ENCODE data around the gene SV2A. TPM values are rescaled to one million over a fixed set of nuclear protein-coding genes. Genes with fewer than 3 reads are reported as not detected.
"Not testable (repeated sequence)": the region's sequence is repeated elsewhere in the genome, so short reads cannot be mapped to it uniquely, and the experiment has no call there.

SV2A gene
- total RNA-seq, 1 donor from 2014 or later, result 16.2 TPM

DNA sequence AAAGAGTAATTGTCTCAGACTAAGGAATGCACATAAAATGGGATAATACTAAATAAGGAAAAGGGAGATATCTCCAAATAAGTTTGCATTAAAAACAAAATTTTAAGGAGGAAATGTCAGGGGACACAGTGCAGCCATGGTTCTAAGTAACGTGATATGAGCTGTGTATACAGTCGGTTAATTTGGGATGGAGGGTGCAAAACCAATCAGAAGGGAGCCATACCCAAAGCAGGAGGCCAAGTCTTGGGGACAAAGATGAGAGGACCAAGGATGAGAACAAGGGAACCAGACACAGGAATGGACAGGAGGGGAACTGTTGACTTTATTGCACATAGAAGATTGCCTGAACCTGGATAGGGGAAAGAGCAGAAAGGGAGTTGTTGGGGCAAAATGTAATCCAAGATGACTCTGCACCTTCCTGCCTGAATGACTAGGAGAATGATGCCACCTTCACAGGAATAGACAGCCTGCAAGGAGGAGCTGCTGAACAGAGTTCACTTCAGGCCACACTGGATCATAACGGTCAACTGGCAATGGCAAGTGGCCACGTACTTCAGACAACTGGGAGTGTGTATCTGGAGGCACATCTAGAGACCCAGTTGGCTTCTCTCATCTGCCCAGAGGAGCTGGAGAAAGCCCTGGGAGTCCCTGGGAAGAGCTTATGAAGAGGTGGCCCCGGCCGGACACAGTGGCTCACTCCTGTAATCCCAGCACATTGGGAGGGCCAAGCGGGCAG lies 40.3 kb downstream of the SV2A start:
- peak; percentile 31 for DNase-seq (ENCODE audit: extremely low spot score, unreplicated experiment)
- TF ChIP-seq CTCF (conservative IDR thresholded peaks at IDR 0.05), result no peak
- H3K9me3 Mint-ChIP-seq, result no peaks in the 10 kb centered on the region
- no peak overlapping the region for H3K4me3 Mint-ChIP-seq
- H3K27ac Mint-ChIP-seq, result no peak overlapping the region
- H3K4me1 Mint-ChIP-seq (ENCODE audit: unreplicated experiment), result no peaks in the 10 kb centered on the region
- no peaks in the 10 kb centered on the region for H3K36me3 Mint-ChIP-seq
- no peaks in the 10 kb centered on the region for H3K27me3 Mint-ChIP-seq

GRCh38 chr1:149873060-149873459 lies 44.6 kb downstream of the SV2A start:
- not testable (repeated sequence) for H3K4me3 Mint-ChIP-seq; DNase-seq (ENCODE audit: extremely low spot score, unreplicated experiment); H3K27ac Mint-ChIP-seq; H3K9me3 Mint-ChIP-seq; H3K4me1 Mint-ChIP-seq (ENCODE audit: unreplicated experiment); H3K36me3 Mint-ChIP-seq; H3K27me3 Mint-ChIP-seq

DNA sequence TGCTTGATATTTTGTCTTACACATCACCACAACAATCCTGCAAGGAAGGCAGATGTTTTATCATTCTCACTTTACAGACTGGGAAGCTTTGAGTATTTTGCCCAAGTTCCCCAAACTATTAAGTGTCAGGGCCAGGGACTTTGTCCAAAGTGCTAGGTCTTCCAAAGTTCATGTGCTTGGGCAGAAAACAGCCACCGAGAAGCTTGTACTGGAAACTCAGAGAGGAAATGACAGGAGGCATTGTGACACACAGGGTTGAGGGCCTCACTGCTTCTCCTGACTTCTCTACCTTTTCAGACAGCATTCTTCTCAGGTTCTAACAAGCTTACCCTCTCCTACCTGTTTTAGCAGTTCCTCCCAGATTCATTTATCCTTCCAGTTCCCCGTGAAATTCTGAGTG lies 50.8 kb downstream of the SV2A start:
- H3K36me3 Mint-ChIP-seq; H3K9me3 Mint-ChIP-seq; H3K27me3 Mint-ChIP-seq; H3K4me3 Mint-ChIP-seq; H3K4me1 Mint-ChIP-seq (ENCODE audit: unreplicated experiment); H3K27ac Mint-ChIP-seq; DNase-seq (ENCODE audit: extremely low spot score, unreplicated experiment): not testable (repeated sequence)

GRCh38 chr1:149861497-149862054 lies 56.1 kb downstream of the SV2A start:
- not testable (repeated sequence) for DNase-seq (ENCODE audit: extremely low spot score, unreplicated experiment); H3K27me3 Mint-ChIP-seq; H3K36me3 Mint-ChIP-seq; H3K9me3 Mint-ChIP-seq; H3K4me3 Mint-ChIP-seq; H3K27ac Mint-ChIP-seq; H3K4me1 Mint-ChIP-seq (ENCODE audit: unreplicated experiment)

DNA sequence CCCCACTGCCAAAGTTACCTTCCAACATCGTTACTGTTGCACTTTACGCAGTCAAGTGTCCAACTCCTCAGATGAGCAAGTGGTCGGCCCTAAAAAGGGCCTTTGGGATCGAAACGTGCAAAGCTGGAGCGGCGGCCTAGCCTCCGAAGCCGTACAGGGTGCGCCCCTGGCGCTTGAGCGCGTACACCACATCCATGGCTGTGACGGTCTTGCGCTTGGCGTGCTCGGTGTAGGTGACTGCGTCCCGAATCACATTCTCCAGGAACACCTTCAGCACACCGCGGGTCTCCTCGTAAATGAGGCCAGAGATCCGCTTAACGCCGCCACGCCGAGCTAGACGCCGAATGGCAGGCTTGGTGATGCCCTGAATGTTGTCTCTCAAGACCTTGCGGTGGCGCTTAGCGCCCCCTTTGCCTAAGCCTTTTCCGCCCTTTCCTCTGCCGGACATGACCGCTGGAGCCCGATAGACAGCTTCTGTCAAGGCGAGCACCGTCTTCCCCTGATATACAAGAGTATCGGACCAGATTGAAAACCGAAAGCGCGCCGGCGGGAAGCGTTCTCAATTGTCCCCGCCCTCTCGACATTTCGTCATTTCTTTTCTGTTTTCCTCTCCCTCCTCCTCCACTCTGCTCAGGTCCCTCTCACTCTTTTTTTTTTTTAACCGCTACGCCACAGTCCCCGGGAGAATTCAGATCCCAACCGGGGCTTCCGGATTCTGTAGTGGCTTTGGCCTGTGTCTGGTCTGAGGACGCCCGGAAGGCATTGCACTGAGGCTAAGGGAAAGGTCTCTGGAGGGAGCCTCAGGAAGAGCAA lies 56.8 kb downstream of the SV2A start:
- not testable (repeated sequence) for DNase-seq (ENCODE audit: extremely low spot score, unreplicated experiment); H3K4me1 Mint-ChIP-seq (ENCODE audit: unreplicated experiment); H3K4me3 Mint-ChIP-seq; H3K27me3 Mint-ChIP-seq; H3K9me3 Mint-ChIP-seq; H3K27ac Mint-ChIP-seq; H3K36me3 Mint-ChIP-seq

DNA sequence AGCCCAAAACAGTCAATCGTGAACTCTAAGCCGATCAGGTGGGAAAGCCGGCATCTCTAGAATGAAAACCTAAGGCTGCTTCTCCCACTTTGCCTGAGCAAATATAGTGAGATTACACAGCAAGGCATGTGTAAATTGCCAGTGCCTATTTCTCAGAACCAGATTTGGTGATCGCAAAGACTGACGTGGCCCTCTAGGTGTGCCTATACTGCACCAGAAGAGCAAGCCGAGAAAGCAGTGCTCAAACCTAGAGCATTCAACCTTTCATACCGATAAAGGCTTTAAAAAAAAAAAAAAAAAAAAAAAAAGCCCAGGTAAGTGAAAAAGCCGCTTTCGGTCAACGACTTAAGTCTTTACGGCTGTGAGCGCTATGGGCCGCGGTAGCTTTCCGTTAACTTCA lies 57.4 kb downstream of the SV2A start:
- not testable (repeated sequence) for H3K4me1 Mint-ChIP-seq (ENCODE audit: unreplicated experiment); H3K4me3 Mint-ChIP-seq; H3K9me3 Mint-ChIP-seq; DNase-seq (ENCODE audit: extremely low spot score, unreplicated experiment); H3K27me3 Mint-ChIP-seq; H3K27ac Mint-ChIP-seq; H3K36me3 Mint-ChIP-seq

Other genes starting within 250 kb of the SV2A start
- gene FCGR1A, start 135.2 kb downstream of the SV2A start, total RNA-seq (ENCODE audit: low replicate concordance), result not detected in 2 replicates
- gene BOLA1, start 18.3 kb downstream of the SV2A start, total RNA-seq (ENCODE audit: low replicate concordance), result 15.6 and 20.1 TPM in 2 replicates
- gene SF3B4, start 10.0 kb upstream of the SV2A start, total RNA-seq (ENCODE audit: low replicate concordance), result 60.8 and 72.2 TPM in 2 replicates
- 21.0 and 33.1 TPM in 2 replicates for gene MTMR11, start 19.0 kb upstream of the SV2A start, total RNA-seq (ENCODE audit: low replicate concordance)
- gene OTUD7B, start 92.9 kb upstream of the SV2A start, total RNA-seq (ENCODE audit: low replicate concordance), result 31.6 and 35.9 TPM in 2 replicates
- gene VPS45, start 149.9 kb upstream of the SV2A start, total RNA-seq (ENCODE audit: low replicate concordance), result 25.9 and 41.5 TPM in 2 replicates
- 27.1 and 72.0 TPM in 2 replicates for gene PLEKHO1, start 232.1 kb upstream of the SV2A start, total RNA-seq (ENCODE audit: low replicate concordance)

Measured in type B pancreatic cell (in vitro differentiated cells).